NCI-H146 treated with DMSO at 0.1 percent for 48 hours (cell line): ENCODE results near the gene NPHS1.
"Not testable (repeated sequence)": the region's sequence is repeated elsewhere in the genome, so short reads cannot be mapped to it uniquely, and the experiment has no call there.

ENCODE experiments used
- DNase-seq: peaks from one replicate; lab custom pipeline; 2025; ENCODE audit not compliant: unreplicated experiment; lab: John Stamatoyannopoulos, UW

The NPHS1 gene

GRCh38 chr19:35848919-35849505 lies 3.3 kb downstream of the NPHS1 start:
- no peak for DNase-seq

GRCh38 chr19:35848486-35848885 lies 3.8 kb downstream of the NPHS1 start:
- DNase-seq: no peak

GRCh38 chr19:35847911-35848310 lies 4.4 kb downstream of the NPHS1 start:
- no peak for DNase-seq

GRCh38 chr19:35846038-35846668 lies 6.2 kb downstream of the NPHS1 start:
- peak; percentile 23 for DNase-seq

GRCh38 chr19:35845215-35846037 lies 6.9 kb downstream of the NPHS1 start:
- DNase-seq: no peak

- no peak for DNase-seq
Observed at GRCh38 chr19:35844482-35845214, 7.7 kb downstream of the NPHS1 start.

- no peak for DNase-seq
Observed at GRCh38 chr19:35843676-35844481, 8.4 kb downstream of the NPHS1 start.

GRCh38 chr19:35842666-35843272 lies 9.5 kb downstream of the NPHS1 start:
- no peak for DNase-seq

- no peak for DNase-seq
Observed at GRCh38 chr19:35841961-35842595, 10.2 kb downstream of the NPHS1 start.

- DNase-seq: not testable (repeated sequence)
Observed at GRCh38 chr19:35836096-35836495, 16.2 kb downstream of the NPHS1 start.

GRCh38 chr19:35833972-35834371 lies 18.3 kb downstream of the NPHS1 start:
- DNase-seq: no peak

- no peak for DNase-seq
Observed at GRCh38 chr19:35832054-35832453, 20.2 kb downstream of the NPHS1 start.

GRCh38 chr19:35830986-35831385 lies 21.3 kb downstream of the NPHS1 start:
- DNase-seq: no peak

GRCh38 chr19:35828692-35829301 lies 23.5 kb downstream of the NPHS1 start:
- DNase-seq: no peak

GRCh38 chr19:35824150-35824549 lies 28.2 kb downstream of the NPHS1 start:
- DNase-seq: no peak

- DNase-seq: no peak
Observed at GRCh38 chr19:35822579-35822978, 29.7 kb downstream of the NPHS1 start.

- no peak for DNase-seq
Observed at GRCh38 chr19:35818445-35818844, 33.9 kb downstream of the NPHS1 start.

- DNase-seq: no peak
Observed at GRCh38 chr19:35816846-35817245, 35.5 kb downstream of the NPHS1 start.

- DNase-seq: peak; percentile 19
Observed at GRCh38 chr19:35816262-35816661, 36.0 kb downstream of the NPHS1 start.
